ENCODE data around the gene KAT6B.

DNA sequence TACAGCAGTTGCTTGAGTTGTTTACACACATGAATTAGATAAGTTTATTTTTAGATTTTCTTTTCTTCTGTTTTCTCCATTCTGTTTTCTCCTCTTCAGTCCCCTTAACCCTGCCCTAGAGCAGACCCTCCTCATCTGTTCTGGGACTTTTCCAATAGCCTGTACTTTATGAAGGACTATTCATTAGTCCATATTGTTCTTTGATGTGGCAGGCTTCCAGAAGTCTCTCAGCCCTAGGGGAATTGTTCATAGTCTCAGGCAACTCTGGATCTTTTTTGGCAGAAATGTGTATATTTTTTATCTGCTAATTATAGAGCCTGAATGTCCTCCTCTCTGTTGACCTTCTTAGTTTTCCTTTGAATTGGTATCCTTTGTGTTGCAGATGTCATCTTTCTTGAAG lies 25.4 kb downstream of the KAT6B start:
- TF ChIP-seq, protein P1, sequence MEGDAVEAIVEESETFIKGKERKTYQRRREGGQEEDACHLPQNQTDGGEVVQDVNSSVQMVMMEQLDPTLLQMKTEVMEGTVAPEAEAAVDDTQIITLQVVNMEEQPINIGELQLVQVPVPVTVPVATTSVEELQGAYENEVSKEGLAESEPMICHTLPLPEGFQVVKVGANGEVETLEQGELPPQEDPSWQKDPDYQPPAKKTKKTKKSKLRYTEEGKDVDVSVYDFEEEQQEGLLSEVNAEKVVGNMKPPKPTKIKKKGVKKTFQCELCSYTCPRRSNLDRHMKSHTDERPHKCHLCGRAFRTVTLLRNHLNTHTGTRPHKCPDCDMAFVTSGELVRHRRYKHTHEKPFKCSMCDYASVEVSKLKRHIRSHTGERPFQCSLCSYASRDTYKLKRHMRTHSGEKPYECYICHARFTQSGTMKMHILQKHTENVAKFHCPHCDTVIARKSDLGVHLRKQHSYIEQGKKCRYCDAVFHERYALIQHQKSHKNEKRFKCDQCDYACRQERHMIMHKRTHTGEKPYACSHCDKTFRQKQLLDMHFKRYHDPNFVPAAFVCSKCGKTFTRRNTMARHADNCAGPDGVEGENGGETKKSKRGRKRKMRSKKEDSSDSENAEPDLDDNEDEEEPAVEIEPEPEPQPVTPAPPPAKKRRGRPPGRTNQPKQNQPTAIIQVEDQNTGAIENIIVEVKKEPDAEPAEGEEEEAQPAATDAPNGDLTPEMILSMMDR (IDR thresholded peaks at IDR 0.05) = no peak
- TF ChIP-seq POLR2A (IDR thresholded peaks at IDR 0.05) (no peak), EP300 (IDR thresholded peaks at IDR 0.05) (no peak), POLR2AphosphoS5 (IDR thresholded peaks at IDR 0.05) (no peak)

Measured in stomach (tissue), 4 donors.